Colon (tissue), 2 donors: ENCODE measurements around the gene CAMK4.

ENCODE experiments used
- FAIRE-seq: peaks from 2 replicates; lab custom pipeline; 2012; peaks lifted over from hg19 to GRCh38; lab: Jason Lieb, UNC
- donor health status: control.
- donor health status: control.

CAMK4 gene

GRCh38 chr5:111223787-111224560, at the start of gene CAMK4:
TSS of gene CAMK4 (plus strand) at chr5:111224384. CDS start at chr5:111224484, 100 bp downstream.
- no peak for FAIRE-seq

DNA sequence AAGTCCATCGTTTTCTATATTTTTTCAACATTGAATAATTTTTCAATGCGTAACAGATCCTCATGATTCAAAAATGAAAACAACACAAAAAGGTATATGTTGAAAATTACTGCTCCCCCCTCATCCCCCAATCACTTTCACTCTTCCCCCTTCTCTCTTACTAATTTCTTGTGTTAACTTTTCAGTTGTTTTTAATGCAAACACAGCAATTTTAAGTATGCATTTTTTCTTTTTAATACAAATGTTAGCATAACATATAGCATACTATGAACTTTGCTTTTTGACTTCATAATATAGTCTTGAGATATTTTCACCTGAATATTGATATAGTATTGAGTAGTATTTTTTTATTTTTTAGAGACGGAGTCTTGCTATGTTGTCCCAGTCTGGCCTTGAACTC, 41.1 kb upstream of the CAMK4 start:
- no peak for FAIRE-seq

DNA sequence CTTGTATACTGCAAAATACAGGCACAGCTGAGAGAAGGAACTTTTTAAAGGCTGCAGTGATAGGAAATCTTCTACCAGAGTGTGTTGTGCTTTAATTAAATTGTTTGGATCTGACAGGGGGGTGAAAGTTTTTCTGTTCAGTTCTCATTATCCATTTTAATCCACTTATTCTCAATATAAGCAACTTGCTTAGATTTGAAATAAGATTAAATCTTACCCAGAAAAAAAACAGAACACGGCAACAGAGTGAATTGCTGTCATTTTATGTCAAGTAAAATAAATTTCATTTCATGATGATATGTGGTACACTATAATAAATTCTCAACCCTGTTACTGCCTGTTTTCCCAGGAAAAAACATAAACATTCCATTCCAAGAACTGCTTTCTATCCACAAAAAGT, 37.1 kb upstream of the CAMK4 start:
- FAIRE-seq: no peak

DNA sequence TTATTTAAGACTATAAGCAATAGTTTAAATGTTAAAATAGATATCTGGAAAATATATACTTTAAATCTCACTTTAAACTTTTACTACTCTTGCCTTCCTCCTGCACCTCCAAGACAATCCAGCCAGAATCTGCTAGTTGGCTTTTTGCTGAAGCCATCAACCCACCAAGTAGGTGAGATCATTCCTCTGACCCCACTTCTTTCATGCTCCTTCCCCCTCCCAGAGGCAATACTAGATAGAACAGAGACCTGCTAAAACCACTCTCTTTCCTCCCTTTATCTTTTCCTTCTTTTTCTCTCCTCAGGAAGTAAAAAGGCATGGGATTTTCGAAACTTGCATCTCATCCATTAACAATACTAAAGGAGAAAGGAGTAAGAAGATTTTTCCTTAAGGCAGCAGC, 30.1 kb upstream of the CAMK4 start:
- FAIRE-seq: no peak

GRCh38 chr5:111194925-111195324, 29.3 kb upstream of the CAMK4 start:
- no peak for FAIRE-seq

- no peak for FAIRE-seq
Measured at GRCh38 chr5:111197523-111197922, 26.7 kb upstream of the CAMK4 start.

DNA sequence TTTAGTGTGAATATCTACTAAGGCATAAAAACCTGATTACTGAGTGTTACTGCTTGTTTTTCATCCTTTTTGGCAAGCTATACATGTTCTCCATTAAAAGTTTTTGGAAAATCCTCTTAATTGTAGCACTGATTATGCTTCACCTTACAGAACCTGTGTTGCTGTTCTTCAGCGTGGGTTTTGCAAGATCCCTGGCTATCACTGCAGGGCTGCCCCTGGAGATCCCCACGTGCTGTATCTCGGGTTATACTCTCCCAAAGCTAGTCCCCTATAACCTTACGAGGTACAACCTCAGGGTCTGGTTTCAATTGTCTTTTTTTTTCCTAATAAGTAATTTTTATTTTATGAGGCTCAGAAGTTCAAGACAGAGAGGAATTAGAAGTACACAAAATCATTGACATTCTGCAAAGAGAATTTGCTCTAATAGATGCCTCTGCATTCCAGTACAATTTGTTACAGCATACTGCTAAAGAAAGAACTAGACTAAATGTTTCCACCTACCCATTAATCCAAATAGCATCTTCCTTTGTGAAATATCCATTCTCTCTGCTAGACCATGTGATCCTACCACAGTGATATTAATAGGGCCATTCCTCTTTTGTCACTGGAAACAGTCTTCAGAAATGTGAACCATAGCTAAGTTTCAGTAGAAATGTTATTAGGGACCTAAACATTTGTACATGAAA, 25.8 kb upstream of the CAMK4 start:
- FAIRE-seq: no peak

GRCh38 chr5:111200828-111201227, 23.4 kb upstream of the CAMK4 start:
- FAIRE-seq: no peak

DNA sequence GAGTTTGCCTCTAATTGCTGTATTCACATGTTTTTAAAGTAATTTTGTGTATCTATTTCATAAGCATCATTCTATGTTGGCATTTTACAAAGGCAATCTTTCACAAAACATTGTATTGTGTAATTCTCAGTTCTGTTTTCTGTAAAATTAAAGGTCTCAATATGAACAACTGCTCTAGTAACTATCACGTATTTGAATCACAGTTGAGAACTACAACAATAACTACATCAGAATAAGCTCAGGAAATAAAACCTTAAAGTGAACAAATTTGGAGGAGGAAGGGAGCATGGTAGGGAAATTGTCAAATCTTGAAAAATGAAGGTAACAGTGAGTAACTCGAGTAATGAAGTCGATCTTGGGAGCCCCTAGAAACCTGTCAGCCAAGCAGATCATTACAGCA, 22.5 kb upstream of the CAMK4 start:
- no peak for FAIRE-seq

DNA sequence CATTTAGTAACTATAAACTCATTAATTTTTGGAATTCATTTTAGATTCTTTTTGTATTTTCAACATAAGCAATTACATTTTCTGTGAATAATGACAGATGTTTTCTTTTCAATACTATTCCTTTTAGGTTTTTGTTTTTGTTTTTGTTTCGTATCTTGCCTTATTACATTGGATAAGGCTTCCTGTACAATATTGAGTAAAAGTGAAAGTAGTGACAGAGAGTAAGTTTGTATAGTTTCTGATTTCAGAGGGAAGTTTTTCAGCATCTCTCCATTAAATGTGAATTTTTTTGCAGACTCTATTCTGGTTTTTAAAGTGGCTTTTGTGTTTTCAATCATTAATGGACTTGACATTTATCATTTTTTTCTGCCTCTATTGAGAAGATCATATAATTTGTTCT, 12.8 kb upstream of the CAMK4 start:
- no peak for FAIRE-seq

DNA sequence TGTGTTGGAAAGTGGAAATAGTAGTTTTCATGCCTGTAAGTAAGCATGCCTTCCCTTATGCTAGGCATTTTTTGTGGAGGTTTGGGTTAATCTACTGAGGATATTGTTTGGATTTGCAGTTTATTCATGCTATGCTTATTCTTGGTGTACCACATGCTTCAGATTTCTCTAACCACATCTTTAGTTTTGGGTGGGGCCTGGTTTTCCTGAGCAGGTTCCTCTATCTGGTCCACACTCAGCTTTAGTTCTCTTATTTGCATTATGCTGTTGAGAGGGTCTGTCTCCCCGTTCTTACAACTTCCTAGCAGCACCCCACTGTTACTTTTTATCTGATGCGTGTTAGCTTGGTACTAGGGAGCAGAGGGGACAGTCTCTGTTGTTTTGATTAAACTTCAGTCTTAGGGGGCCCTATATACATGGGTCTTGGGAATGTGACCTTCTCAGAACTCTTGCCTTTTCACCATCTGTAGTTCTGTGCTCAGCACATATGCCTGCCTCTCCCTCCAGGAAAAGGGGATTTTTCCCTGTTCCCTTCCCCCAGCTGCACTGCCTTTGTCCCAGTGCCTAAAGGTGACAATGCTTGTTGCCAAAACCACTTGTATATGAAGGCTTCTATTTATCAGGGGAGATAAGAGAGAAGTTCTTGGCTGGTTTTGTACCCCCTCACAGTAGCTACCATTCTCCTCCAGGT, 10.0 kb upstream of the CAMK4 start:
- no peak for FAIRE-seq

DNA sequence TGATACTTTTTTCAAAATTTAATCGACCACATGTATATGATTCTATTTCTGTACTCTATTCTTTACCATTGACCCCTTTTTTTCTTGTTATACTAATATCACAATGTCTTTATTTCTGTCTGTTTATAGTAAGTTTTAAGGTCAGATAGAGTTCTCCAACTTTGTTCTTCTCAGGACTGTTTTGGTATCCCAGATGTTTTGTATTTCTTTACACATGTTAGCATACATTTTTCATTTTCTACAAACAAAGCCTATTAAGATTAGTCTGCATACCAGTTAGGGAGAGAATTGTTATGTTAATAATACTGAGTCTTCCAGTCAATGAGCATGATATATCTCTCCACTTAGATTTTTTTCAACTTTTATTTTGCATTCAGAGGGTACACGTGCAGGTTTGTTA, 8.2 kb upstream of the CAMK4 start:
- FAIRE-seq: no peak

- no peak for FAIRE-seq
Measured at GRCh38 chr5:111221139-111221538, 3.0 kb upstream of the CAMK4 start.

DNA sequence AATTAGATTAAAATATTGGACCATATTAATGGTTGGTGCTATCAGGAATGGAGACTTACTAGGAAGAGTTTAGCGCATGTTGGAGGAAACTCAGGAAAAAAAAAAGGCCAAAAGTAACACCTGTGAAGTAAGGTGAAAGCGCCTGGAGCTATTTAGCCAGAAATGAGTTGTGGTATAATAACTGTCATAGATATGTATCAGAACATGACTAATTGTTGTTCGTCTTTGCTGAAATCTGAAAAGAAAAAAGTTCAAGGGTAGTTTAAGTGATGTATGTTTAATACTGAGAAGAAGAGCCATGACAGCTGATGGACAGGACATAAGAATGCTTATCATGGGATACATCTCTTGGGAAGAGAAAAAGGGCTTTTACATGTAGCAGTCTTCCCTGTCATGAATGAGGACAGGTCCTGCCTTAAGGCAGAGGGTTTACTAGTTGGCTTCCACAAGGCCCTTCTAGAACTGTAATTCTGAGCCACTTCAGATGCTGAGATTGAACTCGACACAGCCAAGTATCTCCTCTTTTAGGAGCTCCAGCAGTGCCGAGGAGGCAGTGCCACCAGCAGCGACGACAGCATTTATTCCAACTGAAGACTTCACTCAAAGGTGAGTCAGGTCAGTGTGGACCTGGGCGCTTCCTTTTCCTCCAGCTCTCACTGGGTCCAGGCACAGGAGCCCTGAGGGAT, 940 bp upstream of the CAMK4 start:
- FAIRE-seq: no peak

GRCh38 chr5:111224561-111225345, 569 bp downstream of the CAMK4 start:
- FAIRE-seq: no peak

- FAIRE-seq: no peak
Measured at GRCh38 chr5:111225926-111226325, 1.7 kb downstream of the CAMK4 start.

DNA sequence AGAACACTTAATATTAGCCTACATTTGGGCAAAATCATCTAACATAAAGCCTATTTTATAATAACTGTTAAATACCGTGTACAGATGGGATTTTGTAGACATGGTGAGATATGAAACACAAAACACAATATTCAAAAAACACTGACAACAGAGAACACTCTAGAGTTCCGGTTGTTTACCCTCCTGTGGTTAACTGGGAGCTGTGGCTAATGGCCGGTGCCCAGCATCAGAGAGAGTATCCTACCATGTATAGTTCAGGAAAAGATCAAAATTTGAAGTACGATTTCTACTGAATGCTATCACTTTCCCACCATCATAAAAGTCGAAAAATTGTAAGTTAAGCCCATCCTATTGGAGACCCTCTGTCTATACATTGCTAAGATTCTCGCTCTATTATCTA, 2.4 kb downstream of the CAMK4 start:
- no peak for FAIRE-seq

- FAIRE-seq: no peak
Measured at GRCh38 chr5:111227226-111227782, 3.1 kb downstream of the CAMK4 start.

DNA sequence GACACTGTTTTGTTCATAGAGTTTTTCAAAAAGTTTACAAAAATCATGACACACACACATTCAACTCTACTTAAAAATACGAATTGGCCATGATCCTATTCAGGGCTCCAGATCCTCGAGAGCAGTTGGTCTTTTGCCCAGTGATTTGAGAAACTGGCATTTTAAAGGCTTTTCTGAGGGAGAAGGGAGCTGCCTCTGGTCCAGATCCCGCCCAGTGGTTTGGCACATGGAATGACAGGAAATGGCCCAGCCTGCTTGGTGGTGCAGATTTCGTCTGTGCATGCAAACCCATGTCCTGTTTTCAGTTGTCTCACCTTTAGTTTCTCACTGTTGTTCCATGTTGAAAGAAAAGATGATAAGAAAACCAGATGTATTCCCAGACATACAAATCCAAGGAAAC, 3.6 kb downstream of the CAMK4 start:
- no peak for FAIRE-seq

GRCh38 chr5:111228520-111229220, 4.5 kb downstream of the CAMK4 start:
- FAIRE-seq: no peak
